Activated T-helper 1 cell treated with anti-CD3 and anti-CD28 coated beads, Interleukin-12 subunit alpha, Interleukin-12 subunit beta, Interleukin-2, Interleukin-4 antibody, amounts not matched to agents 30 ng/mL and 10 ng/mL and 1 ng/mL, durations not matched to agents 14 hours and 24 hours and 36 hours (primary cell): ENCODE data around the gene ACOT12. TPM values are rescaled to one million over a fixed set of nuclear protein-coding genes. Genes with fewer than 3 reads are reported as not detected.
"Not testable (repeated sequence)": the region's sequence is repeated elsewhere in the genome, so short reads cannot be mapped to it uniquely, and the experiment has no call there.

ENCODE experiments used
- DNase-seq: peaks from one replicate; pipeline ENCODE4 v3.0.0; 2021; ENCODE audit warnings: low spot score
- H3K27ac Mint-ChIP-seq: one replicate; pipeline ENCODE4 v1.8.0; 2021; ENCODE audit warnings: mild to moderate bottlenecking, mixed read lengths
- H3K27me3 Mint-ChIP-seq: one replicate; pipeline ENCODE4 v1.8.0; 2022; ENCODE audit warnings: mild to moderate bottlenecking, moderate library complexity, mixed read lengths; ENCODE audit not compliant: insufficient read depth
- H3K36me3 Mint-ChIP-seq: one replicate; pipeline ENCODE4 v1.8.0; 2021; ENCODE audit warnings: low read depth, mixed read lengths
- H3K4me1 Mint-ChIP-seq: one replicate; pipeline ENCODE4 v1.8.0; 2021; ENCODE audit warnings: low read depth, mixed read lengths
- H3K4me3 Mint-ChIP-seq: one replicate; pipeline ENCODE4 v1.8.0; 2021; ENCODE audit warnings: mild to moderate bottlenecking, moderate library complexity, mixed read lengths
- H3K9me3 Mint-ChIP-seq: one replicate; pipeline ENCODE4 v1.8.0; 2021; ENCODE audit warnings: mixed read lengths
- intact Hi-C: fragments of 100-400 bp; cut with micrococcal nuclease; formaldehyde crosslinking; loops from one replicate; pipeline ENCODE4 v1.15.1; 2024
- total RNA-seq: library from RNA; stranded (reverse); gene quantifications from 2 replicates; pipeline ENCODE4 v1.2.3, GENCODE V29; 2022

Gene ACOT12
- total RNA-seq, 1 donor from 2014 or later, result not detected

DNA sequence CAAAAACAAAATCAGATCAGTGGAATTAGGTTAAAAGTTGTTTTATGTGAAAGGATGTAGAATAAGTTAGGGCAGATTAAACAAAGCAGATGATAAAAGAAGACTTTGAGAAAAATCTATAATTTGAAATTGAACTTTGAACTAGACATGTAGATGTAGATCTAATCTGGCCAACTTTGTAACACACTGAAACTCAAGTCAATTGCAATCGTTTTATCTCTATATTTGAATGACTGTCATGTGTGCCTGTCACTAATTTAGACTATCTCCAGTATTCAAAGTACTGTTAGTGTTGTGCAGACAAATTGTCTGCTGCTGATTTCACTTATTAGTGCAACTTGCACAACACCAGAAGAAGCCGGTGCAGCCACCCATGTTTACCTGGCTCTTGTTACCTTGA is 39.8 kb downstream of the ACOT12 start:
- no peaks in the 10 kb centered on the region for H3K4me1 Mint-ChIP-seq
- peaks cover 6% of the 10 kb centered on the region for H3K27me3 Mint-ChIP-seq
- DNase-seq, result no peak
- no peak overlapping the region for H3K4me3 Mint-ChIP-seq
- no peaks in the 10 kb centered on the region for H3K9me3 Mint-ChIP-seq
- intact Hi-C loops, result no loop called here
- H3K27ac Mint-ChIP-seq, result no peak overlapping the region
- no peaks in the 10 kb centered on the region for H3K36me3 Mint-ChIP-seq

DNA sequence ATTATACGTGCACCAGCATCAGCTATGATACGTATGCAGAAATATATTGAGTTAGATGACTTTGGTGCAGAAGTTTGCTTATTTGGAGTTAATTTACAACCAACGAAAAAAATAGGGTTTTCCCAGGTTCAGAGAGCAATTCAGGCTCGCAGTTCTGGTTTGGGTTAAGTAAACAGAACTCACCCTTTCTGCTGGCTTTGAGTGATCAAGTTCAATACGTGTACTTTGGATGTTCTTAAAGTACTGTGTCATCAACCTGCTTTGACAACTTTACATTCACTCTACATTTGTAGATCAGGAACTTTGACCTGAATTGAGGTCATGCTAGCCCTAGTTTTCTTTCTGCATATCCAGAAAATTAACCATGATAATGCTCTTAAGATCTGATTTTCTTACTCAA is 40.7 kb downstream of the ACOT12 start:
- H3K27ac Mint-ChIP-seq, result no peak overlapping the region
- no peaks in the 10 kb centered on the region for H3K9me3 Mint-ChIP-seq
- no peaks in the 10 kb centered on the region for H3K4me1 Mint-ChIP-seq
- no peak overlapping the region for H3K4me3 Mint-ChIP-seq
- no peak for DNase-seq
- intact Hi-C loops, result no loop called here
- no peaks in the 10 kb centered on the region for H3K36me3 Mint-ChIP-seq
- peaks cover 6% of the 10 kb centered on the region for H3K27me3 Mint-ChIP-seq

DNA sequence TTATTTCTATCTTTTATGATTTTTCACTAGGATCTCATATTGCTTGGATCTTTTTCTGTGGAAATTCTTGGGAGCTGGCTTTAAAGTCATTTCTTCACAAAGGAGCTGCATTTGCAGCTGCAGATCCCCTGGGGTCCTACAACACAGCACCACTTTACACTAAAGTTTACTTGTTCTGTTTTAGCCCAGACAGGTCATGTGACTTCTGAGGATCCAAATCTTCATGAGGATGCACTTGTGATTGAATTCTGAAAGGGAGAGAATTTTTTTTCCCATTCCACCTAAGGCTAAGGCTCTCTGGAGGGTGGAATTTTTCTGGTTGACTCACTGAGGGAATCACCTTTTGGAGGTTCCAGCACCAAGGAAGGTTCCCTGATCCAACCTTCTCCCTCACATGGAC is 43.4 kb downstream of the ACOT12 start:
- Mint-ChIP-seq H3K4me3 (no peak overlapping the region), H3K27me3 (peaks cover 6% of the 10 kb centered on the region)

DNA sequence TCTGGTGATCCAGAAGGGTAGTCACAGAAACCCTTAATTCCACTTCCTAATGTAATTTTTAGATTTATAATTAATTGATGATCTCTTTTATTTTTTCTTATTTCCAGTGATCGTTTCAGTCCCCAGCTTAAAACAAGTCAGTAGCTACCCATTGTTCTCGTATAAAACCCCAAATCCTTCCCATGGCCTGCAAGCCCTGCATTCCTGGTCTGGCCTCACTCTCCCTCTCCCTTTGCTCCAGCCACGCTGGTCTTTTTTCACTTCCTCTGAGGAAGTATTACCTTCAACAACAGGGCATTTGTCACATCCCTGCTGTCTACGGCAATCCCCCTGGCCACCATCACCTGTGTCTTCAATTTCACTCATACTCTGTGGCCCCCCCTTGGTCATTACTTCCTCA is 44.8 kb downstream of the ACOT12 start:
- Mint-ChIP-seq H3K9me3 (no peaks in the 10 kb centered on the region), H3K4me1 (no peaks in the 10 kb centered on the region), H3K27ac (no peak overlapping the region), H3K27me3 (peaks cover 6% of the 10 kb centered on the region), H3K36me3 (no peaks in the 10 kb centered on the region), H3K4me3 (no peak overlapping the region)
- no peak for DNase-seq
- intact Hi-C loops, result no loop called here

More for the DNA sequence above, 43.4 kb downstream of the ACOT12 start:
- Mint-ChIP-seq H3K9me3 (no peaks in the 10 kb centered on the region), H3K36me3 (no peaks in the 10 kb centered on the region), H3K4me1 (no peaks in the 10 kb centered on the region), H3K27ac (no peak overlapping the region)
- intact Hi-C loops, result no loop called here
- no peak for DNase-seq

DNA sequence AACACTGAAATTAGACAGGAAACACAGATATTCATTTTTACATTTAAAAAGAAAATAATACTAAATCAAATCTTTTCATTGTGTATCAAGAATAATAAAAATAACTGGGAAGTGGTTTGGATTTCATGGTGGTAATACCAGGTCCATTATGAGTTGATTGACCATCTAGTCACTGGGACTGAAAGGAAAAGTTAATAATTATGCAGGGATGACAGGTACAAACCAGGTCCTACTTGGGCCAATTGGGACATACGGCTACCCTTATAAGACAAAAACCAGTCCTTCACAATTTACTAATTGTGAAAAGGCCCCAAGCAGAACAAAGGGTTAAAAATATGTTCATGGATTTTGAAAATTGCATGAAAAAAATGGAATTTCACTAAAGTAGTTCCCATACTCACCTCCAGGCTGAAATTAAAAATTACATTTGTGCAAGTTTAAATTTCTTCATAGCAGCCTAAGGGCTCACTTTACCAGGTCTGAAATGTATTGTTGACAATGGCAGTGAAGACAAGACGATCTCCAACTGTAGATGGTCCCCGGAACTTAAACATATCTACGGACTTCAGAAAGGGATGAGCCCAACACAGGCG is 48.4 kb downstream of the ACOT12 start:
- H3K4me3 Mint-ChIP-seq, result no peak overlapping the region
- H3K9me3 Mint-ChIP-seq, result no peaks in the 10 kb centered on the region
- intact Hi-C loops, result no loop called here
- H3K36me3 Mint-ChIP-seq, result no peaks in the 10 kb centered on the region
- H3K27ac Mint-ChIP-seq, result no peak overlapping the region
- no peaks in the 10 kb centered on the region for H3K4me1 Mint-ChIP-seq
- DNase-seq, result no peak
- H3K27me3 Mint-ChIP-seq, result peaks cover 1% of the 10 kb centered on the region

DNA sequence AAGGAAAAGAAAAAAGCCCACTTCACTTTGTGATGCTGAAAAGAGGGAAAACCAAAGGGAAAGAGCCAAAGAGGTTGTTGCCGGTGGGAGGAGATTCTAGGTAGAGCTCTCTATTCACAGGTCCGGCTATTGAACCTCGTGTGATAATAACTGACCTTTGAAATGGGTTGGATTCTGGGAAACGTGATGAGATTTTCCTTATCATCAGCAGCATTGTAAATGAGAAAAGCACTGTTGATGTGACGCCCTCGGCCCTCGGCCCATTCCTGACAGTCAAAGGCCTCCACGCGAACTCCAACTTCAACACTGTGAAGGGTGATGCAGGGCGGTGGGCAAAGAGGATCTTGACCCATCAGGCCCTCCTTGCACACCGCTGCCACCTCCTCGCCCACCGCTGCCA is 49.2 kb downstream of the ACOT12 start:
- intact Hi-C loops, result no loop called here
- no peaks in the 10 kb centered on the region for H3K4me1 Mint-ChIP-seq
- peaks cover 1% of the 10 kb centered on the region for H3K27me3 Mint-ChIP-seq

DNA sequence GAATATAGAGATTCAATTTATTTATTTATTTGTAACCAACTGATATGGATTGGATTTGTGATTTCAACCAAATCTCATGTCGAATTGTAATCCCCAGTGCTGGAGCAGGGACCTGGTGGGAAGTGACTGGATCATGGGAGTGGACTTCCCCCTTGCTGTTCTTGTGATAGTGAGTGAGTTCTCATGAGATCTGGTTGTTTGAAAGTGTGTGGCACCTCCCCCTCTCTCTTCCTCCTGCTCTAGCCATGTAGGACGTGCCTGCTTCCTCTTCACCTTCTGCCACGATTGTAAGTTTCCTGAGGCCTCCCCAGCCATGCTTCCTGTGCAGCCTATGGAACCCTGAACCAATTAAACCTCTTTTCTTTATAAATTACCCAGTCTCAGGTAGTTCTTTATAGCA is 55.7 kb downstream of the ACOT12 start:
- H3K4me3 Mint-ChIP-seq, DNase-seq, intact Hi-C loops, H3K27ac Mint-ChIP-seq, H3K4me1 Mint-ChIP-seq, H3K27me3 Mint-ChIP-seq, H3K9me3 Mint-ChIP-seq, H3K36me3 Mint-ChIP-seq: not testable (repeated sequence)

More for the DNA sequence above, 49.2 kb downstream of the ACOT12 start:
- H3K4me3 Mint-ChIP-seq, result no peak overlapping the region
- no peaks in the 10 kb centered on the region for H3K36me3 Mint-ChIP-seq
- H3K27ac Mint-ChIP-seq, result no peak overlapping the region
- H3K9me3 Mint-ChIP-seq, result no peaks in the 10 kb centered on the region
- DNase-seq, result no peak

DNA sequence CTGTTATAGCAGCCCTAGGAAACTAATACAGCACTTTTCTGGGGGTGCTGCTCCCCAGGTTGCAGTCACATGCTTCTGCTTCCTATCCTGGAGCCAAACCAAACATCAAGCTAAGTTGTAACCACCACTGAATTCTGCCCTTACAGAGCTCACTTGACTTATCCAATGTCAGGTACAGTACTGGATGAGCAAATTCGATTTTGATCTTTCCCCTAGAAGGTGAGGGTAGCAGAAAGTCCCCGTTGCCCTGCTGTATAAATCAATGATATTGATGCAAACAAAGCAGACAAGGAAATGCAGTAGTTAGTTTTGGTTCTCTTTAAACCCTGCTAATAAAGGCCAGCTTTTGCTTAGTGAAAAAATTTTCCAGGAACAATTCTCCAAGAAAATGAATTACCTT is 56.1 kb downstream of the ACOT12 start:
- H3K36me3 Mint-ChIP-seq, result no peaks in the 10 kb centered on the region
- peaks cover 3% of the 10 kb centered on the region for H3K9me3 Mint-ChIP-seq
- H3K4me3 Mint-ChIP-seq, result no peak overlapping the region
- no peak overlapping the region for H3K27ac Mint-ChIP-seq
- DNase-seq, result no peak
- H3K27me3 Mint-ChIP-seq, result no peaks in the 10 kb centered on the region
- intact Hi-C loops, result no loop called here
- H3K4me1 Mint-ChIP-seq, result no peaks in the 10 kb centered on the region

DNA sequence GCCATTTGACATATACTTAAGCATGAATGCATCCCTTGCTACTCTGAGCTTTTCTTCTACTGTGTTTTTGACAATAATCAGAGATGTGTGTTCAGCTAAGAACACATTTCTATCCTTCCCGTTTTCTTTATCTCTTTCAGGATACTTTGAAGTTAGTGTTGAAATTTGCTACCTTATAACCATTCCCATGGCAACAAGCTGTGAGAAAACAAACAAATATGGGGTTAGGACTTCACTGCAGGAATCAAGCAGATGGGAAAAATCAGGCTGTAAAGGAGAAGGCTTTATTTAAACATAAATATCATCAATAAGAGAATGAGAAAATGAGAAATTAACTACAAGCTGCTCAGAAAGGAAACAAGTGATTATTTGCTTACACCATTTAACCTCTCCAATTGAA is 57.4 kb downstream of the ACOT12 start:
- H3K9me3 Mint-ChIP-seq, result peaks cover 3% of the 10 kb centered on the region
- no peaks in the 10 kb centered on the region for H3K4me1 Mint-ChIP-seq
- intact Hi-C loops, result no loop called here
- H3K27me3 Mint-ChIP-seq, result no peaks in the 10 kb centered on the region
- DNase-seq, result no peak
- H3K27ac Mint-ChIP-seq, result no peak overlapping the region
- H3K36me3 Mint-ChIP-seq, result no peaks in the 10 kb centered on the region
- no peak overlapping the region for H3K4me3 Mint-ChIP-seq

DNA sequence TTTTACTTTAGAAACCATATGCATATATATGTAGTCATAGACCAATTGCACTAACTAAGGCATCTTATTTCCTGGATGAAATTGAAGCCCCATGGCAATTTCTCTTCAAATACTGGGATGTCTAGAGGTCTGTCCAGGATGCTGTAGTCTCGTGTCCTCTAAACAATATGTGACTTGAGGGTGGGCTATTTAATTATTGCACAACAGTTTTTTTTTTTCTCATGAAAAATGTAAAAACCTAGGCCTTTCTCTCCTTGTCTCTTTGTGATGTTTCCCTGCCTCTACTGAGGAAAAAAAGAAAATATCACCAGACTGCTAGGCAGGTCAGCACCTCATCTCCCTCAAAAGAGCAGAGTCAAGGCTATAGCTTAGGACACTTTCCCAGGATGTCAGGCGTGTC is 58.0 kb downstream of the ACOT12 start:
- Mint-ChIP-seq H3K9me3 (peaks cover 3% of the 10 kb centered on the region), H3K27ac (no peak overlapping the region), H3K27me3 (no peaks in the 10 kb centered on the region), H3K4me1 (no peaks in the 10 kb centered on the region), H3K4me3 (no peak overlapping the region), H3K36me3 (no peaks in the 10 kb centered on the region)
- intact Hi-C loops, result no loop called here
- no peak for DNase-seq

DNA sequence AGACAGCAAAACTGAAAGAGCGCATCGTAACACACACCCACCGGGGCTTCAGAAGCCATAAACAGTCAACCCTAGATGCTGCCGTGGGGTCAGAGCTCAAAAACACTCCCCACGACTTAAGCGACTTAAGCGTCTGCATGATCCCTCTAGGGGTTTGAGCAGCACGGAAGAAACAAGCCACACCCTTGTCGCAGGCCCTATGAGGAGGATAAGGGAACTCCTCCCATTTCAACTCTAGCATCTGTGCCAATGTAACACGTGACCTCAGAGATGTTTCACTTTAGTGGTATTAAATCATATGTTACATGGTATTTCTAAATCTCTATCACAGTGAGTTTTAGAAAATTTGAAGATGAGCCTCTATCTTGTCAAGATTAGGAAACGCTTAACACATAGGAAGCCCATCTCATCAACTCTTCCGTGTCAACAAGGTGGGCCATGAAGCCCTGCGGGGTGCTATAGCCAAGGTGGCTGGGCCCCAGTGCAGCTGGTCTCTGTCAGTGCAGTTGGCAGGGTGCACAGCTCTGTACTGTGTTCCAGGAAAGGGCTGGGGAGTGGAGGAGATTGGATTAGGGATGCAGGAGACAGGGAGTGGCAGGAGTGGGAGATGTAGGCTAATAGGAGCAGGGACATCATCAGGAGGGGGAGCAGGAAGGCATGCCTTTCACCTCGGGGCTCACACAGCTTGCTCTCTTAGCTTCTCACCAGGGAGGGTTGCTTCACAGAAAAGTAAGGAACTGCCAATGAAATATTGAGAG is 59.5 kb downstream of the ACOT12 start:
- DNase-seq, result no peak
- H3K4me1 Mint-ChIP-seq, result no peaks in the 10 kb centered on the region
- H3K27ac Mint-ChIP-seq, result no peak overlapping the region
- no peaks in the 10 kb centered on the region for H3K36me3 Mint-ChIP-seq
- H3K27me3 Mint-ChIP-seq, result peaks cover 4% of the 10 kb centered on the region
- intact Hi-C loops, result no loop called here
- H3K9me3 Mint-ChIP-seq, result peaks cover 3% of the 10 kb centered on the region
- no peak overlapping the region for H3K4me3 Mint-ChIP-seq

DNA sequence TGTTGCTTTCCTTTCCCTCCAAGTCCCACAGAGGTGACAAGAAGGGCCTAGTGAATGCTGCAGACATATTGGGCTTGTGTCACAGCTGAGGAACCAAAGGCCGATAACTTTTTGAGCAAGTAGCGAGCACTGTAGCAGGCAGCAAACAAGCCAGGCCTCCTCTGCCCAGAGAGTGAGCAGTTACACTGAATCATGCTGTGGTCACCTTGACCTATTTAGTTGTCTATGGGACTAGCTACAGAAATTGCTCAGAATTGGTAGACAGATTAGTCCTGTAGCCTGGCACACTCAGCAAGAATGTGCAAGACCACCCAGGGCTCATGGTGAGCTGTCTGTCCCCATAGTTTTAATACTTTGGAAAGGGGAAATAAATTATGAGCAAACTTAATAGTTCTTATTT is 67.4 kb downstream of the ACOT12 start:
- H3K27ac Mint-ChIP-seq, result no peak overlapping the region
- H3K36me3 Mint-ChIP-seq, result no peaks in the 10 kb centered on the region
- peaks cover 6% of the 10 kb centered on the region for H3K27me3 Mint-ChIP-seq
- H3K9me3 Mint-ChIP-seq, result no peaks in the 10 kb centered on the region
- no peak for DNase-seq
- no peak overlapping the region for H3K4me3 Mint-ChIP-seq
- intact Hi-C loops, result no loop called here
- no peaks in the 10 kb centered on the region for H3K4me1 Mint-ChIP-seq

DNA sequence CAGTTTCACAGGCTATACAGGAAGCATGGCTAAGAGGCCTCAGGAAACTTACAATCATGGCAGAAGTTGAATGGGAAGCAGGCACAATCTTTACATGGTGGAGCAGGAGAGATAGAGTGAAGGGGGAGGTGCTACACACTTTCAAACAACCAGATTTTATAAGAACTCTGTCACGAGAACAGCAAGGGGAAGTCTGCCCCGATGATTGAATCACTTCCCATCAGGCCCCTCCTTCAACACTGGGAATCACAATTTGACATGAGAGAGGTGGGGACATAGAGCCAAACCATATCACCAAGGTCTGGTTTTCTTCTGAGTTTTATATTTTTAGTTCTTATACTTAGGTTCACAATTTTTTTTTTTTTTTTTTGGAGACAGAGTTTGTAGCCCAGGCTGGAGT is 76.4 kb downstream of the ACOT12 start:
- H3K9me3 Mint-ChIP-seq, result no peaks in the 10 kb centered on the region
- no peak overlapping the region for H3K4me3 Mint-ChIP-seq
- no peak for DNase-seq
- H3K27ac Mint-ChIP-seq, result no peak overlapping the region
- intact Hi-C loops, result no loop called here
- no peaks in the 10 kb centered on the region for H3K27me3 Mint-ChIP-seq
- H3K4me1 Mint-ChIP-seq, result peaks cover 5% of the 10 kb centered on the region
- H3K36me3 Mint-ChIP-seq, result peaks cover 10% of the 10 kb centered on the region

DNA sequence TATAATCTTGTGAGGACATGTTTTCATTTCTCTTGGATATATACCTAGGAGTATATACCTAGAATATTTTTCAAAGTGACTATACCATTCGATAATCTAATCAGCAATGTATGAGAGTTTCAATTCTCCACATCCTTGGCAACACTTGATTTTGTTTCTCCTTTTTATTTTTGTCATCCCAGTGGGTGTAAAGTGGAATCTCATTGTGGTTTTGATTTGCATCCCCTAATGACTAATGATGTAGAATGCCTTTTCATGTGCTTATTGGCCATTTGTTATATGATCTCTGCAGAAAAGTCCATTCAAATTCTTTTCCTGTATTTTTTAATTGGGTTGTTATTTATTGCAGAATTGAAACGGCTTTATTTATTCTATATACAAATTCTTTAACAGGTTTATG is 77.4 kb downstream of the ACOT12 start:
- H3K4me3 Mint-ChIP-seq, result no peak overlapping the region
- H3K9me3 Mint-ChIP-seq, result no peaks in the 10 kb centered on the region
- H3K27me3 Mint-ChIP-seq, result no peaks in the 10 kb centered on the region
- H3K4me1 Mint-ChIP-seq, result peaks cover 5% of the 10 kb centered on the region
- H3K36me3 Mint-ChIP-seq, result peaks cover 14% of the 10 kb centered on the region
- no peak for DNase-seq
- no peak overlapping the region for H3K27ac Mint-ChIP-seq
- intact Hi-C loops, result no loop called here
